SKM-1 (cell line): ENCODE measurements around the gene C16orf74.

ENCODE experiments used
- DNase-seq: peaks from one replicate; lab custom pipeline; 2025; ENCODE audit not compliant: unreplicated experiment; lab: John Stamatoyannopoulos, UW

The C16orf74 gene

DNA sequence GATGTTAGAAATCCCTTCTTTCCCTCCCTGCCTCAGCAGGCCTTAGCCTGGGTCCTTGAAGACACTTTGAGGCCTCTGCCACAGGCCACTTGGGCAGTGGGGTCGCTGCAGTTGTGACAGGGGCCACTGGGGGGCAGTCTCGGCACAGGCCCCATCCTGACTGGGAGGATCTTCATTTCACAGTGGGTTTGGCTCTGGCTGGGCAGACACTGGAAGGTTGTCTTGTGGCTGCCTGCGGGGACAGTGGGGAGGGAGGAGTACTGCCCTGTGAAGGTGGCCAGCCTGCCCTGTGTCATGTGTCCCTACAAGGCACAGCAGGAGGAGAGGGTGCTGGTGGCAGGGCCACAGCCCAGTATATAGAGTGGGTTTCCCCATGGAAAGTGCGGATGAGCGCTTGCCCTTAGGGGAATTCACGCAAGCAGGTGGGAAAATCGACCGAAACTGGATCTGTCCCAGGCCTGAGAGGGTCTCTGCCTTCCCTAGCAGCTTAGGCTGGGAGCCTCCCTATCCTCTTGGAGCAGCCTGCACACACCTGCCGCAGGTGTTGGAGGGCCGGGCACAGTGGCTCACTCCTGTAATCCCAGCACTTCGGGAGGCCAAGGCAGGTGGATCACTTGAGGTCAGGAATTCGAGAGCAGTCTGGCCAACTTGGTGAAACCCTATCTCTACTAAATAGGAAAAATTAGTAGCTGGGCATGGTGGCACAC, 90.9 kb downstream of the C16orf74 start:
- DNase-seq, result peak; percentile 23

DNA sequence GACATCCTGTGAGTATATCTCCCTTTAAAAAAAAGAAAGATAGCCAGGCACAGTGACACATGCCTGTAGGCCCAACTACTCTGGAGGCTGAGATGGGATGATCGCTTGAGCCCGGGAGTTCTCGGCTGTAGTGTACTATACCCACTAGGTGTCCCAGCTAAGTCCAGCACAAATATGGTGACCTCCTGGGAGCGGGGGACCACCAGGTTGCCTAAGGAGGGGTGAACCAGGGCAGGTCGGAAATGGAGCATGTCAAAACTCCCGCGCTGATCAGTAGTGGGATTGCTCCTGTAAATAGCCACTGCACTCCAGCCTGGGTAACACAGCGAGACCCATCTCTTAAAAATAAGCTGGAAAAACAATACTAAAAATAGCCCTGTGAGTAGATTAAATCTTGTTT, 91.6 kb downstream of the C16orf74 start:
- no peak for DNase-seq

DNA sequence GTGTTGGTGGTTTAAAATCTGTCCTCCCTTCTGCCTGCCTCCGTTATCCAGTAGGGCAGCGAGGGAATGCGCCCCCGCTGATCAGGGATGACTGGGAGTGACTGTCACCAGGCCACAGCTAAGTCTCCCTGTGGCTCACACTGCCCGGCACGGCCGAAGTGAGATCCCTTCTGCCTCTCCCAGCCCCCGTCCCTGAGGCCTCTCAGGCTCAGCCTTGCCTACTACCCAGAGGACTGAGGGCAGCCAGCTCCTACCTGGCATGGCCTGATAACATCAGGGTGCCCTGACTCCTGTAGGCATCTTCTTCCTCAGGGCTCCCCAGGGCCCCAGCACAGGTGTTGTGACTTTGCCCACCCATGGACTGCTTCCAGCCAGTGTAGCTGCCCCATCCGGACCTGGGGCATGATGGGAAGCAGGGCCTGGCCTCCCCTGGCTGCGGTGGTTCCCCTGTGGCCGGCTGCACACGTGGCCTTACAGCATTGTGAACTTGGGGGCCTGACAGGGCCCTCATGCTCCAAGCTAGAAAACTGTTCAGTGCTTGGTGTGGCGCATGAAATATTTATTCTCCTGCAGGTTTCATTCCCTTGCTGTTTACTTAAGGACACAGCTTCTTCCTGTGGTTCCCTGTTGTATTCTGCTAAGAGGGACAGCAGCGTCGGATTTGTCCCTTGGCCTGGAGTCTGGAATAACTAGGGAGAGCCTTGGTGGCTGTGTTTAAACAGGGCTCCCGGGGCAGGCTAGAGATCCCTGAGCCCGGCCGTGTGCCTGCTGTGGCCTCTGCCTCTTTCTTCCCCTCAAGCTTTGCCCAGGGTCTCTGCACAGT, 92.2 kb downstream of the C16orf74 start:
- no peak for DNase-seq

DNA sequence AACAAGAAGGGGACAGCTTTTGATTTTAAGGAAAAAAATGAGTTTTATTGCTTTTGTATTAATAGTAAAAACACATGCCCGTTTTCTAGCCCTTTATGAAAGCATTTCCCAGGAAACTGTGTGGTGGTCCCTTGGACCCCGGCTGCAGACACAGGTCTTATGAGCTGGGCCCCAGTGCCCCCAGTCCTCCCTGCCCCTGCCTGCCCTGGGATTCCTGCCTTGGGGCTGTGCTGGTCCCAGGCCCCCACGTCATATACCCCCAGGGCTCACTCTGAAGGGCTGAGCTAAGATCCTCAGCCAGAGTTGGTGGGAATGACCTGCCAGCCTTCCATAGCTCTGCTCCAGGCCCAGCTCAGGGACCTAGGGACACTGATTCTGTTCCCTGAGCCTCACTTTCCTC, 92.9 kb downstream of the C16orf74 start:
- no peak for DNase-seq
